ENCODE measurements around the gene POU3F1. TPM values are rescaled to one million over a fixed set of nuclear protein-coding genes. Genes with fewer than 3 reads are reported as not detected.

Gene POU3F1
- total RNA-seq, 4 donors from 2014 or later, result 8.8 to 28.5 (median 13.5) TPM

DNA sequence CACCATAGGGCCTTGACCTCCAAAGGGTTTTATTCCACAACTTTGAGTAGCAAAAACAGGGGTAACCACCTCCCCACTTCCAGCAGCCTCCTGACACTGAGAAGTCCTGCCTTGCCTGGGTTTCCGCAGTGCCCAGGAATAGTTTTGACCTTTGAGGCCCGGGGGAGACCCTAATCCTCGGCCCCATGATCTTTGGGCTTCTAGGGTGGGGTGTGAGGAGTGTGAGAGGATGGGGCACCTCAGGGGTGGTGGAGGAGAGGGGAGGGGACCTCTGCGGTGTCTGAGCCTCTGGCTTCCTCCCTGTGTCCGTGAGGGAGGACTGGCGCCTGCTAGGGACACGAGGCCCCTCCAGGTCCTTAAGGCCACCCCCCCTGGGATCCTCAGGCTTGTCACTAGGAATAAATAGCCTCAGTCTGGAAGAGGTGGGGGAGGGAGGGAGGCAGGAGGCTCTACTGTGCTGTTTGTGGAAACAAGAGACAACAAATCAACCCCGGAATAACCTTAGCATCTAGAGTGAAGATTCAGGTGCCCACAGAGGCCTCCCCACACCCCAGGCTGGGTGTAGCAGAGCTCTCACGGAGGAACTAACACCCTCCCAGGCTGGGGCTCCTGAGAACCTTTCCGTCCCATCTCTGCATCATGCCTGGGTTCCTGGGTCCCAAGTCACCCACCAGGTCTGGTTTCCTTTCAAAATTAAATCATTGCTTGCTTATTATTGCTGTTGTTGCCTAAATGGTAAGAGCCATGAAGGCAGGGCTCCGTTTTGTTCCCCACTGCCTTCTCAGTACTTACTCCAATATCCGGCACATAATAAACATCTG, 40.4 kb downstream of the POU3F1 start:
- no peak for TF ChIP-seq POLR2A (IDR thresholded peaks at IDR 0.05)
- TF ChIP-seq EP300 (IDR thresholded peaks at IDR 0.05), result no peak
- no peak for TF ChIP-seq CTCF (IDR thresholded peaks at IDR 0.05)
- TF ChIP-seq POLR2AphosphoS5 (IDR thresholded peaks at IDR 0.05), result no peak
- Histone ChIP-seq H3K4me1 (peaks cover 40% of the 10 kb centered on the region), H3K4me3 (peak overlapping the region; percentile 55), H3K9me3 (no peaks in the 10 kb centered on the region), H3K36me3 (no peaks in the 10 kb centered on the region), H3K27me3 (no peaks in the 10 kb centered on the region), H3K27ac (peak overlapping the region; percentile 81)
- WGBS, result 50% methylated on average over 11 of the region's 12 CpGs
- DNase-seq (ENCODE audit: low spot score in 2 of 2), result peak in 1 of 2 donors; percentile 43

DNA sequence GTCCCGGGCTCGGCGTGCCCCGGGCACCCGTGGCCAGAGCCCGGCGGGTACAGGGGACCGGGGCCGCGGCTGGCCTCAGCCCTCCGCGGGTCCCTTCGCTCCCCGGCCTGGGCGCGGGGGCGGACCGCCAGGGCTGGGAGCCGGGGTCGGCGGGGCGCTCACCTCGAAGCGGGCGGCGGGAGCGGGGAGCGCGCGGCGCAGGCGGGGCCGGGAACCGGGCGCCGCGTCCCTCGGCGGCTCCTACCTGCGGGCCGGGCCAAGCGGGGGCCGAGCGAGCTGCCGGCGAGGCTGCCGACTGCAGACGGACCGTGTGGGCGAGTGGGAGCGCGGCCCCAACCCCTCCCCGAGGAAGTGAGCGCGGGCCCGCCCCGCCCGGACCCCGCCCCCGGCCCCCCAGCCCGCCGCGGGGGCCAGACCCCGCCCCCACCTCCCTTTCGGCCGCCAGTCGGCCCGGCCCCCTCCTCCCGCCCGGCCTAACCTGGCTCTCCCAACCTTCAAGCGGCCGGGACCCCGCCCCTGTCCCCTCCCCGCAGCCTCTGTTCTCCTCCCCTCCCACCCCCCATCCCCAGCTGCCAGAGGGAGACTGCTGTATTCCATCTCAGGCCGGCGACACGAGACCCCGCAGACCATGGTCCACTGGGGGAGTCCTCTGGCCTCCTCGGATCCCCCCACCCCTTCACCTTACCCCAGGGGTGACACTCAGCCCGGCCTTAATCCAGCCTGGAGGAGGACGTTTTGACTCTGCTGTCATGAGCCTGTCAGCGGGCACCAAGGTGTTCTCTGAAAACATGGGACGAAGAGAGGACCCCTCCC, 41.2 kb downstream of the POU3F1 start, which contains the start of gene FHL3:
TSS of gene FHL3 (minus strand) at position 320 of the 813 bp plus-strand sequence. CDS start 6,102 bp downstream, outside the sequence.
- WGBS, result 52% methylated on average over 3 of the region's 83 CpGs
- H3K4me1 ChIP-seq, result peaks cover 49% of the 10 kb centered on the region
- TF ChIP-seq EP300 (IDR thresholded peaks at IDR 0.05), result no peak
- TF ChIP-seq POLR2A (IDR thresholded peaks at IDR 0.05), result peak in 1 of 2 donors; percentile 23
- TF ChIP-seq POLR2AphosphoS5 (IDR thresholded peaks at IDR 0.05), result no peak
- H3K4me3 ChIP-seq, result peak within 1 kb of the TSS; percentile 55
- H3K36me3 ChIP-seq, result no peaks in the 10 kb centered on the region
- DNase-seq (ENCODE audit: low spot score in 2 of 2), result peak; percentile 75 to 84
- H3K27me3 ChIP-seq, result no peaks in the 10 kb centered on the region
- H3K9me3 ChIP-seq, result no peaks in the 10 kb centered on the region
- H3K27ac ChIP-seq, result peak within 1 kb of the TSS; percentile 81

- WGBS, result 4% methylated on average over 18 of the region's 26 CpGs
- TF ChIP-seq POLR2AphosphoS5 (IDR thresholded peaks at IDR 0.05) (no peak), EP300 (IDR thresholded peaks at IDR 0.05) (no peak), POLR2A (IDR thresholded peaks at IDR 0.05) (no peak), CTCF (IDR thresholded peaks at IDR 0.05) (no peak)
These were observed 42.1 kb downstream of the POU3F1 start for GRCh38 chr1:38004284-38005108.

DNA sequence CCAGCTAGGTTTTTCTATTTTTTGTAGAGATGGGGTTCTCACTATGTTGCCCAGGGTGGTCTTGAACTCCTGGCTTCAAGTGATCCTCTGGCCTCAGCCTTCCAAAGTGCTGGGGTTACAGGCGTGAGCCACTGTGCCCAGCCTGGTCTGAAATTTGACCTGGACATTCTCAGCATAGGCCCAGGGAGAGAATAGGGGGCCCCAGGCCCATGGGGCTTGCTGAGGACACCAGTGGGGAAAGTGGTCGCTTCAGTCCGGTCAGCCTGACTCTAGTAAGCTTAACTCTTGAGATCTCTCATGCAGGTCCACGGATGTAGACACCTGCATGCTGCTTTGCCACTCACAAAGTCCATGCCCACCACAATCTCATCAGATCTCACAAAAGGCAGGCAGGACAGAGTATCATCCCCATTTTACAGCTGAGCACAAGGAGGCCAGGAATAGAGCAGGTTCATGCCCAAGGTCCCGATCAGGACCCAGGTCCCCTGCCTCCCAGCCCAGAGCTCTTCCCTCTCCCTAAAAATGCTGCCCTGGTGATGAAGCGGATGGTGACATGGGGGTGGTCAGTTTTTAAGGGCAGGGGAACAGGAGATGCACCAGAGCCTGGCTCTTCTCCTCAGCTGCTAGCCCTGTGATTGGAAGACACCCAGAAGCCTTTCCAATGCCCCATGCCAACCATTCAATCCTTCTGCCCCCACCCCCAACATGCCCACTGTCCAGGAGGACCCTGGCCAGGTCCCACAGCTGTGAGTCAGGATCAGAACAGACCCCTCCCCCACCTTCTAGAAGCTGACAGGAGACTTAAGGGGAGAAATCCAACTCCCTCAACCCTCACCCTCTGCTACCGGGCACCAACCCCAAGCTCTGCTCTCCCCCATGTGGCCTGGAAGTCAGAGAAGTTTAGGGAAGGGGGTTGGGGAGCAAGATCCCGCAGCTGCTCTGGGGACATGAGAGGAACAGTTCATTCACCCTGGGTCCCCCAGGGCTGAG, 43.0 kb downstream of the POU3F1 start:
- H3K4me3 ChIP-seq, result peak overlapping the region; percentile 55
- peak overlapping the region; percentile 12 for H3K27ac ChIP-seq
- 60% methylated on average over 3 of the region's 8 CpGs for WGBS
- H3K9me3 ChIP-seq, result no peaks in the 10 kb centered on the region
- TF ChIP-seq POLR2A (IDR thresholded peaks at IDR 0.05) (no peak), POLR2AphosphoS5 (IDR thresholded peaks at IDR 0.05) (no peak), EP300 (IDR thresholded peaks at IDR 0.05) (no peak), CTCF (IDR thresholded peaks at IDR 0.05) (no peak)
- peaks cover 5% of the 10 kb centered on the region for H3K36me3 ChIP-seq
- DNase-seq (ENCODE audit: low spot score in 2 of 2), result peak in 1 of 2 donors; percentile 61
- no peaks in the 10 kb centered on the region for H3K27me3 ChIP-seq
- peaks cover 58% of the 10 kb centered on the region for H3K4me1 ChIP-seq

More at GRCh38 chr1:38004284-38005108, 42.1 kb downstream of the POU3F1 start:
- peak overlapping the region; percentile 81 for H3K27ac ChIP-seq
- no peaks in the 10 kb centered on the region for H3K36me3 ChIP-seq
- H3K9me3 ChIP-seq, result no peaks in the 10 kb centered on the region
- H3K27me3 ChIP-seq, result no peaks in the 10 kb centered on the region
- DNase-seq (ENCODE audit: low spot score in 2 of 2), result peak in 1 of 2 donors; percentile 77
- H3K4me1 ChIP-seq, result peaks cover 58% of the 10 kb centered on the region
- H3K4me3 ChIP-seq, result peak overlapping the region; percentile 55

Data from suprapubic skin (tissue), 4 donors.